Testis (tissue), 3 donors: Measurements from ENCODE around the gene SIGLEC9. TPM values are rescaled to one million over a fixed set of nuclear protein-coding genes. Genes with fewer than 3 reads are reported as not detected.

ENCODE experiments used
- DNase-seq: peaks from one replicate; pipeline ENCODE4 v3.0.0-alpha.2; 2019
- H3K27ac ChIP-seq, 2 donors: fragments of 200-600 bp; sonication (generic); one replicate each; pipeline ENCODE4 v1.5.1; 2019
- H3K27me3 ChIP-seq: fragments of 200-600 bp; sonication (generic); one replicate; pipeline ENCODE4 v1.5.1; 2019
- H3K36me3 ChIP-seq: fragments of 200-600 bp; sonication (generic); one replicate; pipeline ENCODE4 v1.5.1; 2017; ENCODE audit warnings: low read depth; ENCODE audit errors: missing control alignments
- H3K4me1 ChIP-seq: fragments of 200-600 bp; sonication (generic); one replicate; pipeline ENCODE4 v1.5.1; 2019
- H3K4me3 ChIP-seq, 2 donors: fragments of 200-600 bp; sonication (generic); one replicate each; pipeline ENCODE4 v1.5.1; 2017 to 2019
- H3K9me3 ChIP-seq: fragments of 200-600 bp; sonication (generic); one replicate; pipeline ENCODE4 v1.5.1; 2017
- POLR2A ChIP-seq: fragments of 450-650 bp; IDR thresholded peaks from one replicate; pipeline ENCODE4 v1.6.1; 2017; ENCODE audit warnings: antibody characterized with exemption, mild to moderate bottlenecking, moderate library complexity
- WGBS, 2 donors: methylation state at CpG; one replicate each; pipeline ENCODE4 v1.1.5; 2018; 5-methylcytosine and 5-hydroxymethylcytosine counted together
- intact Hi-C: fragments of 100-400 bp; cut with DNase I; formaldehyde crosslinking; loops from one replicate; pipeline ENCODE4 v1.15.1; 2023; ENCODE audit warnings: low total_unique reads
- polyA plus RNA-seq: library from polyadenylated mRNA; stranded (reverse); fragments of 350-450 nt; fragmentation: Illumina TruSeq; extraction: RNeasy Lipid Tissue Mini Kit (QIAGEN cat#74804); gene quantifications from one replicate; pipeline ENCODE4 v1.2.3, GENCODE V29; 2014; ENCODE audit warnings: low read depth, low replicate concordance; ENCODE audit not compliant: insufficient read depth
- total RNA-seq, 2 donors: library from RNA; depleted of rRNA; stranded (reverse); fragments of >200 nt; gene quantifications; one replicate each; pipeline ENCODE4 v1.2.3, GENCODE V29; 2016
- TF ChIP-seq, protein P1 (sequence below), 3 experiments: fragments of 450-650 bp in 2 of 3; fragments of 200-600 bp in 1 of 3; sonication (generic) in 1 of 3; IDR thresholded peaks; one replicate each; pipeline ENCODE4 v1.5.1; 2016 to 2019; ENCODE audit warnings: antibody characterized with exemption in 3 of 3, mild to moderate bottlenecking in 2 of 3, moderate library complexity in 1 of 3

SIGLEC9 gene
- total and polyA plus RNA-seq, 3 donors from 2014 or later, result 2.6 to 5.1 (median 3.2) TPM

DNA sequence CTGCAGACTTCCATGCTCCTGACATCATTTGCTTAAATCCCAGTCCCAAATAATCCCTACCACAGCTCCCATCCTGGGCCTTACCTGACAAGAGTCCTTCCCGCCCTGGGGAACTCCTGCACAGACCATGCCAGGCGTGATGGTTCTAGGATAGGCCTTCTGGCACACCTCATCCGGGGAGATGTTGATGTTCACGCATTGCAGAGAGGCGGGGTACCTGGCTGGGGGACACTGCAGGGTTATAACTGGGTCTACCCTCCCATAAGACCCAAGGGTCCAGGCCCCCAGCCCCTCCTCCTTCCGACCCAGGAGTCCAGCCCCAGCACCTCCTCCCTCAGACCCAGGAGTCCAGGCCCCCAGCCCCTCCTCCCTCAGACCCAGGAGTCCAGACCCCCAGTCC lies 46.0 kb upstream of the SIGLEC9 start:
- no peaks in the 10 kb centered on the region for H3K36me3 ChIP-seq
- H3K27ac ChIP-seq, result no peak overlapping the region
- no peak overlapping the region for H3K4me3 ChIP-seq
- 94 to 100% methylated on average over 6 of the region's 6 CpGs for WGBS, 2 donors
- no peak for DNase-seq
- H3K27me3 ChIP-seq, result no peaks in the 10 kb centered on the region
- H3K9me3 ChIP-seq, result no peaks in the 10 kb centered on the region
- no peak for TF ChIP-seq POLR2A
- TF ChIP-seq, protein P1, sequence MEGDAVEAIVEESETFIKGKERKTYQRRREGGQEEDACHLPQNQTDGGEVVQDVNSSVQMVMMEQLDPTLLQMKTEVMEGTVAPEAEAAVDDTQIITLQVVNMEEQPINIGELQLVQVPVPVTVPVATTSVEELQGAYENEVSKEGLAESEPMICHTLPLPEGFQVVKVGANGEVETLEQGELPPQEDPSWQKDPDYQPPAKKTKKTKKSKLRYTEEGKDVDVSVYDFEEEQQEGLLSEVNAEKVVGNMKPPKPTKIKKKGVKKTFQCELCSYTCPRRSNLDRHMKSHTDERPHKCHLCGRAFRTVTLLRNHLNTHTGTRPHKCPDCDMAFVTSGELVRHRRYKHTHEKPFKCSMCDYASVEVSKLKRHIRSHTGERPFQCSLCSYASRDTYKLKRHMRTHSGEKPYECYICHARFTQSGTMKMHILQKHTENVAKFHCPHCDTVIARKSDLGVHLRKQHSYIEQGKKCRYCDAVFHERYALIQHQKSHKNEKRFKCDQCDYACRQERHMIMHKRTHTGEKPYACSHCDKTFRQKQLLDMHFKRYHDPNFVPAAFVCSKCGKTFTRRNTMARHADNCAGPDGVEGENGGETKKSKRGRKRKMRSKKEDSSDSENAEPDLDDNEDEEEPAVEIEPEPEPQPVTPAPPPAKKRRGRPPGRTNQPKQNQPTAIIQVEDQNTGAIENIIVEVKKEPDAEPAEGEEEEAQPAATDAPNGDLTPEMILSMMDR (IDR thresholded peaks at IDR 0.05), result no peak
- no peaks in the 10 kb centered on the region for H3K4me1 ChIP-seq
- intact Hi-C loops, result no loop called here

DNA sequence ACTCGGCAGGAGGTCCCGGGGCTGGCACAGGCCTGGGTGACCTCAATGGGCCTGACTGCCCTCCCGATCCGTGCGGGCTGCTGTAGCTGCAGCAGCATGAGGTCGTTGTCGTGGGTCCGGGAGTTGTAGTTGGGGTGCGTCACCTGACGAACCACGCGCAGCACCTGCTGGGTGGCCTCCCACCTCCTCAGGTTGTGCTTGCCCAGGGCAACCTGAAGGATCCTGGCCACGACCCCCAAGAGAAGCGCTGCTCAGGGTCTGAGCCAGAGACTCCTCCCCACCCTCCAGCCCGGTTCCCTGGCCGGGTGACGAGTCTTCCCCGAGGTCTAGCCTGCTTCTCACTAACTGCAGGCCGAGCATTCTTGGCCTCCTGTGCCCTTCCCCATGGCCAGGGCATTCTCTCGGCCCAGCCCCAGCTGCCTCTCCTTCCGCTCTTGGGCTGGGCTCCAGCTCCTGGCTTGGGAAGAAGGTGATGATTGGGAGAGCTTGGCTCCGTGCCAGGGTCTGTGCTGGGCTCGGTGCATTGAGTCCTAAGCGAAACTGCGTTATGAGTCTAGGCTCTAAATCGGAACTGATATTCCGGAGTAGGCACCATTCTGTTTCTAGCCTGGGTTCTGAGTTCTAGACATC lies 45.1 kb upstream of the SIGLEC9 start:
- Histone ChIP-seq H3K4me1 (no peaks in the 10 kb centered on the region), H3K4me3 (no peak overlapping the region), H3K27ac (no peak overlapping the region), H3K36me3 (no peaks in the 10 kb centered on the region), H3K27me3 (no peaks in the 10 kb centered on the region), H3K9me3 (no peaks in the 10 kb centered on the region)
- TF ChIP-seq, protein P1 (IDR thresholded peaks at IDR 0.05), result no peak
- TF ChIP-seq POLR2A, result no peak
- intact Hi-C loops, result loop anchor here (10.0 kb wide), 1 partner anchor 55 kb away; the partner anchor contains the start of gene KLK11
- 54 to 73% methylated on average over 9 to 27 of the region's 27 CpGs for WGBS, 2 donors
- no peak for DNase-seq

DNA sequence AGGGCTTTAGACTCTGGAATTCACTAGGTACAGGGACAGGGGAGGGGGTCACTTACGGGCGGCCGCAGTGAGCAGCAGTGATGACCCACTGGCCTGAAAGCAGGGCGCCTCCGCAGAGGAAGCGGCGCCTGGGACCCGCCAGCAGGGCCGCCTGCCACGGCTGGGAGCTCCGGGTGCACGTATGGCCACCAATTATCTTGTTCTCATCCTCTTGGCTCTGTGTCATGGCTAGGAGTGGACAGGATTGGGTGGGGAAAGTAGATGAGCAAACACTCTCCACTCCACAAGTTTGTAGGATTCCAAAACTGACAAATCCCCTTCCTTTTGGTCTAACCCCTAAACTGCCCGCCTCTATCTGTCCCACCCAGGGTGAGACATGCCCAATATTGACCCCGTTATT lies 43.2 kb upstream of the SIGLEC9 start:
- WGBS, 2 donors, result 90 to 91% methylated on average over 14 of the region's 14 CpGs
- Histone ChIP-seq H3K27ac (no peak overlapping the region), H3K4me1 (no peaks in the 10 kb centered on the region), H3K27me3 (no peaks in the 10 kb centered on the region), H3K4me3 (no peak overlapping the region), H3K36me3 (no peaks in the 10 kb centered on the region), H3K9me3 (no peaks in the 10 kb centered on the region)
- no peak for DNase-seq
- intact Hi-C loops, result loop anchor here (10.0 kb wide), 1 partner anchor 57 kb away; the partner anchor contains the start of gene KLK11
- TF ChIP-seq POLR2A, result no peak
- TF ChIP-seq, protein P1 (IDR thresholded peaks at IDR 0.05), result no peak

DNA sequence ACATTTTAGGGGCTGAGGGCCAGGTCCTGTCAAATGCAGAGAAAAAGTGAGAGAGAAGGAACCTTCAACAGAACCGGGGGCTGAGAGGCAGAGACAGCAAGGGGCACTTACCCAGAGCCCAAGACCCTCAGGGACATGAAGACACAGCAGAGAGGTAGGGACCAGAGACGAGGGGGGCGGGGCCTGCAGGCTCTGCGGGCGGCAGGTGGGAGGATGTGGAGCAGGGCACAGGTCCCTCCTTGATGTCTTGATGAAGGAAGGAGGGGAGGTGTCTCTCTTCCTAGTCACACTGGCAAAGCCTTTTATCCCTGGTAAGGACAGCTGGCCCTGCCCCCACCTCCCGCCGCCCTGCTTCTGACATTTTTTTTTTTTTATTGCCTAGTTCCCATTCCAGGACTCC lies 42.1 kb upstream of the SIGLEC9 start, which contains the start of gene KLK14:
Gene KLK14 (minus strand): TSS at position 277 of the 400 bp plus-strand sequence. CDS start 273 bp downstream, at position 4.
- no peak for TF ChIP-seq POLR2A
- TF ChIP-seq, protein P1 (IDR thresholded peaks at IDR 0.05), result no peak
- WGBS, 2 donors, result 41 to 50% methylated on average over 7 of the region's 7 CpGs
- intact Hi-C loops, result loop anchor here (10.0 kb wide), 1 partner anchor 58 kb away; the partner anchor contains the start of gene KLK11

DNA sequence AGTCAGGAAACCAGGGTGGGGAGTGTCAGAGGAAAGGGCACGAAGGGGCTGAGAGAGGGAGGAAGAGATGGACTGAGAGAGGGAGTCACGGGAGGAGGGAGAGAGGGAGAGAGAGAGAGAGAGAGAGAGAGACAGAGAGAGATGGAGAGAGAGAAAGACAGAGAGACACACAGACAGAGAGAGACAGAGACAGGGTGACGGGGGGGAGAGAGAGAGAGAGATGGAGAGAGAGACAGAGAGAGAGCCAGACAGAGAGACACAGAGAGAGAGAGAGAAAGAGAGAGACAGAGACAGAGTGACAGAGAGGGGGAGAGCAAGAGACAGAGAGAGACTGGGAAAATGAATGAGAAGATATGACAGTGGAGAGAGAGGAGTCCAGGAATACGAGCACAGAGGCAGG lies 41.5 kb upstream of the SIGLEC9 start:
- Histone ChIP-seq H3K9me3 (no peaks in the 10 kb centered on the region), H3K27me3 (no peaks in the 10 kb centered on the region), H3K4me3 (no peak overlapping the region), H3K4me1 (no peaks in the 10 kb centered on the region), H3K27ac (no peak overlapping the region), H3K36me3 (no peaks in the 10 kb centered on the region)
- no peak for DNase-seq
- intact Hi-C loops, result loop anchor here (10.0 kb wide), 1 partner anchor 58 kb away; the partner anchor contains the start of gene KLK11
- no peak for TF ChIP-seq POLR2A
- TF ChIP-seq, protein P1 (IDR thresholded peaks at IDR 0.05), result no peak
- 57 to 66% methylated on average over 4 of the region's 4 CpGs for WGBS, 2 donors

More for the DNA sequence above, 42.1 kb upstream of the SIGLEC9 start, which contains the start of gene KLK14:
- no peaks in the 10 kb centered on the region for H3K4me1 ChIP-seq
- no peaks in the 10 kb centered on the region for H3K27me3 ChIP-seq
- no peak within 1 kb of the TSS for H3K27ac ChIP-seq
- no peaks in the 10 kb centered on the region for H3K36me3 ChIP-seq
- H3K9me3 ChIP-seq, result no peaks in the 10 kb centered on the region
- no peak for DNase-seq
- H3K4me3 ChIP-seq, result no peak within 1 kb of the TSS
